ENCODE data around the gene POU2F2.

The POU2F2 gene

DNA sequence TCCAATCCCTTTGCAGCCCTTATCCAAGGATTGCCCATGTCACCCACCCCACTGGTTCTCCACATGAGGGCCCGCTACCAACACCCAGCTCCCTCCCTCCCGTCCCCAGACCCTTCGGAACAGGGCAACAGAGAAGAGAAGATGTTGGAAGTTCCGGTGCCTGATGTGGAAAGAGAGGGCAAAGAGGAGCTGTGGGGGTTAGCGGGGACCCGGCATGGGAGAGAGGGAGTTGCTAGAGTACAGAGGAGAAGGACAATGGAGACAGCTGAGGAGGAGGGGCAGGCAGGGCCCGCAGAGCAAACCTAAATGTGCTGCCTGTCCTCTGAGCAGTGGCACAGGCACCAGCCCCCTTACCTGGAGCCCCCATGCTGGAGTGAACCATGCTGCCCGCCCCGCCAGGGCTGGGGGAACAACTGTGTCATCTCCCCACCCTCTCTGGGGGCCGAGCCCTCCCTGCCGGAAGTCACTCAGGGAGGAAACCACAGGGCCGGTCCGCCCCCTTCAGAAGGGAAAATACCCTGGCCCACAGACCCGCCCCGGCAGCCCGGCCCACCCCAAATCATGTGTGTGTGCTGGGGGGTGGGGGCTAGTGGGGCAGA lies at the start of gene POU2F2:
TSS of gene POU2F2 (minus strand) at position 417 of the 599 bp plus-strand sequence. CDS start at position 382, 35 bp downstream.
- no peak for DNase-seq

DNA sequence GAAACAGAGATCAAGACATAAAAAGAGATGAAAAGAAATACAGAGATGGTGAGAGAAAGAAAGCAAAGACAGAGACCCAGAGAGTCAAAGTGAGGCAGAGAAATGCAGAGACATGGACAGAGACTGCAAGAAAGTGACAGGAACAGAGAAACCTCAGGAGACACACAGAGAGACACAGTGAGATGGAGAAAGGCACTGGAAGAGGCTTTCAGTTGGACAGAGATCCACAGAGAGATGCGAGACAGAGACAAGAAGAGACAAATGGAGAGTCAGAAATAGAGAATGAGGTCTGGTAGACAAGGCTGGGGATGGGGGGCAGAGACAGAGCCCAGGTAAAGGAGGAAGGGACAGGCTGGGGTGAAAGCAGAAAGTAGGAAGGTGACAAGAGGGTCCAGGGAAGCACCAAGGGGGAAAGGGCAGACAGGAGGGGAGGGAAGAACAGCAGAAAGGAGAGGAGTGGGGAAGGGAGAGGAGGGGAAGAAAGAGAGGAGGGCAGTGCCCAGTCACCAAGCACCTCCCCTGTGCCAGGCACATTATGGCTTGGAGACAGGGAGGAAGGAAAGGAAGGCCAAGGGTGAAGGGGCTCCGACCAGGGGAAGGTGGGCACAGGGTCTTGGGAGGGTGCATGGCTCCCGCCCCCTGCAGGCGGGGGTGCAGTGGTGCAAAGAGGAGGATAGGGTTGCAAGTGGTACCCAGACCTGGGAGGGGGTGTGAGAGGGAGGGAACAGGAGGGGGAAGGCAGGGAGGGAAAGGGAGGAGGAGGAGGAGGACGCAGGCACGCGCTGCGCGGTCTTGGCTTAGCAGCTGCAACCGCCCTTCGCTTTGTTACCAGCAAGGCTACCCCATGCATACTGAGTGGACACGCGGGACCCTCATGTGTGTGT lies 46.8 kb upstream of the POU2F2 start:
- DNase-seq: peak; percentile 27

DNA sequence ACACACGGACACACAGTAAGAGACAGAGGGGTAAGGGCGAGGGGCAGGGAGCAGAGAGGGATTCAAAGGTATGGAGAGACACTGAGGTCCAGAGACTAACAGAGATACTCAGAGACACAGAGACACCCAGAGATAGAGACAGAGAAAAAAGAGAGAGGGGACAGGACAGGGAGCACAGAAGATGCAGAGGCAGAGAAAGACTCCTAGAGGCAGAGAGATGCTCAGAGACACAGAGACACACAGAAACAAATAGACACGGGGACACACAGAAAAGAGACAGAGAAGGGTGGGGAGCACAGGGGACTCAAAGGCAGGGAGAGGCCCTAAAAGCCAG lies 45.4 kb upstream of the POU2F2 start:
- no peak for DNase-seq

DNA sequence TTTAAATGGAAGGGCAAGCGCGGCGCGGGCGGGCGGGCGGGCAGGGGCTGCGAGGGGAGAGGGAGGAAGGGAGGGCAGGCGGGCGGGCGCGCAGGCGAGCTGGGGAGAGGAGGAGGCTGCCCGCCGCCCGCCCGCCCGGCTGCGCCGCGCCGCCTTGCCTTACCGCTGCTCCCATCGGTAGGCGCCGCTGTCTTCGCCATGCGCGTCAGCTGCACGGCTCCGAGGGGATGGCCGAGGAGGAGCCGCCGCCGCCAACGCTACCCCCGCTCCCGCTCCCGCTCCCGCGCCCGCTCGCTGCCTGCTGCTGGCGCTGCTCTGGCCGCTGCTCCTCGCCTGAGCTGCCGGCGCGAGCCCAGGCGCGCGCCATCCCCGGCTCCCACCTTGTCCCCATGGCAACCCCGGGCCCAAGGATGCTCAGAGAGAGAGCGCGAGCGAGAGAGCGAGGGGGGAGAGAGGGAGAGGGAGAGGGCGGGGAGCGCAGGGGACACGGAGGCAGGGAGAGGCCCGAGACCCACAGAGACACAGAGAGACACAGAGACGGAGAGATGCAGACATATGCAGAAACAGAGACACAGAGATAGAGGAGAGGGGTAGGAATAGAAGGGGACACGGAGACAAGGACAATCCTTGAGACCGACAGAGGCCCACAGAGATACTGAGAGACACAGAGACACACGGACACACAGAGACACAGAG lies 44.9 kb upstream of the POU2F2 start:
- DNase-seq: peak; percentile 91

DNA sequence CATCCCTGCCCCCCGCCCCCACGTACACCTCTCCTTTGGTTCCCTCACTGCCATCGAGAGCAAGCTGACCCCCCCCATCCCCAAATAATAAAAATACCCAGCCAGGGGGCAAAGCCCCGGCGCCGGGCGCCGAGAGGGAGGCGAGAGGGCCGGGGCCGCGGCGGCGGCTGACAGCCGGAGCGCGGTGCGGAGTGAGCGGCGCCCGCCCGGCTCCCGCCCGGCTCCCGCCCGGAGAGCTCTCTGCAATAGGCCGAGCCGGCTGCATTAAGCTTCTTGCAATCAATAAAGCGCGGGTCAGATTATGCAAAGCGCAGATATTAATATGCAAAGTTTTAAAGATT lies 44.4 kb upstream of the POU2F2 start:
- no peak for DNase-seq

DNA sequence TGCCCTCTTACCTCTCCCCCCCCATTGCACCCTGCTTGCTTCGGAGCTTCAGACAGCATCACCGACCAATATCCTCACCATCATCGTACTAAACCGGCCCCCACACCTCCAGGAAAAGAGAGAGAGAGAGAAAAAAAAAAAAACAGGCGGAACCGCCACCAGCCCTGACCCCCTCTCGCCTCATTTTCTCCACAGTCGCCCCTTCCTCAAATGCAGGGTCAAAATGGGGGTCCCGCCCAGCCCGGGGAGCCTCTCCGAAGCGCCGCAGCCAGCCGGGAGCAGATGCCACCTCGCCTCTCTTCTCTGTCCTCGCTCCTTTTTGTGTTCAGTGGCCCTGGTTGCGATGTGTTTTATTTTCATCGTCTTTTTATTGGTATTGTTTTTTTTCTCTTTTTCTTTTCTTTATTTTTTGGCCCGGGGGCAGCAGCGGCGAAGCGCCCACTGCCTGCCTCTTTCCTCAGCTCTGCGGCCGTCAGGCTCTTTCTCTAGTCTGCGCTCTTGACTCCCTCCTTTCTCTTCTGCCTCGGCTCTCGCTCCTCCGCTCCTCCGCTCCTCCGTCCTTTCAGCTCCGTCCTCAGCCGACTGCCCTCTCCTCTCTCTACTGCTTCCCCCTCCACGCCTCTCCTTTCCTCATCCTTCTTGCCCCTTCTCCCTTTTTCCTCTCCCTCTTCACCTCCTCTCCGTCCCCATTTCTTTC lies 43.9 kb upstream of the POU2F2 start:
- DNase-seq: peak; percentile 30

DNA sequence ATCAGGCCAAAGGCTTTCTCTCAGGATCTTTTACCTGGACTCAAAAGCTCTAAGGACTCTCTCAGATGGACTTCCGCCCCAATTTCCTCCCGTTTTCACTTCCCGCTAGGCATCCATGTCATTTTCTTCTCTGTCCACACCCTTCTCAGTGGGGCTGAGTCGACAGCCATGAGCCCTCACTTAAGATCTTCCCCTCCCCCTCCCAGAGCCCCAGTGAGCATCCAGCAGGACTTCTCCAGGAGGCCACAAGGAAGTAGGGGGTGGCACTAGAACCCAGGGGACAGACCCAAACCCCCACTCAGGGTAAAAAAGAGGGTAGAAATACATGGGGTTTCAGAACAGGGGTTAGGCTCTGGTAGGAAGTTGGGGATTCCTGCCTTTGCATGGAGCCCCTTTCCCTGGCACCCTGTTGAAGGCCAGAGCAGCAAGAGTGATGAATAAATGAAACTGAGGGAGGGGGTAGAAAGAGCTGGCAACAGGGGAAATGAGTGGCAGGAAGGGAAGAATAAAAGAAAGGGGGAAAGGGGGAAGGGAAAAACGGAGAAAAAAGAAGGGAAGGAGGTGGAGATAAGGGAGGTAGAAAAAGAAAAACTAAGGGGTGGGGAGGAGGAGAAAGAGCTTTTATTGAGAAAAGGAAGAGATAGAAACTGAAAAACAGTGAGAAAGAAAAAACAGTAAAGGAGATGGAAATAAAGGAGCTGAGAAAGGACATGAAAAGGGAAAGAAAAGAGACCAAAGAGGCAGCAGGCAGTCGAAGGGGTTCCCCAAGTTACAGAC lies 42.9 kb upstream of the POU2F2 start:
- no peak for DNase-seq

DNA sequence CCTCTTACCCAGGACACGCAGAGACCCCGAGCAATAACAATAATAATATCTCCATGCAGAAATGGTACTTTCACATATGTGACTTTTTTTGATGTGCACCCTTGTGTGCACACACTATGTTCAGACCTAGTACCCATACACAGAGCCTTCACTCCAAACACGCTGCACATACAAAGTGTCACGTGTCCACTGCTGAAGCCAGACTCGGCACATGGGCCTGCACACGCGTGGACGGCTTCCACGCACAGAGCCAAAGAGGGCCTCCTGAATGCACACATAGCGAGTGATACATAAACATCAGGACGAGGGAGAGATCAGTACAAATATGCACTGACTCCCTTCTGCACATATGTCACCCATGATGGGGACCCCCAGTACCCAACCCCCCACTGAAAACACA lies 41.9 kb upstream of the POU2F2 start:
- no peak for DNase-seq

DNA sequence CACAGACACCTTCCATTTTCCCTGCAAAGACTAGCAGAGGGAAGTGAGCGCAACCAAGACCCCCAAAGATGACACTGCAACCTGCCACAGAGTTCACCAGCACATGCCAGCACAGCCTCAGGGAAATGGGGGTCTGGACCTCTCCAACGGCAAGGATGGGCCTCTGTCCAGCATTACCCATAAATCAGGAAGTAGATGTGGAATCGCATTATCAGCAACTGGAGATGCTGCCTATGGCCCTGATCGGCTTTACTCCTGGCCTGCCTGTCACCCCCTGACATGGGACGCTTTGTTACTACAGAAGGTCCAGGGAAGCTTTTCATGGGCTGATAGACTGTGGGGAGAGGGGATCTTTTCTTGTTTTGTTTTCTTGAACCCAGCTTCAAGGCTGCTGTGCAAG lies 41.4 kb upstream of the POU2F2 start:
- no peak for DNase-seq

DNA sequence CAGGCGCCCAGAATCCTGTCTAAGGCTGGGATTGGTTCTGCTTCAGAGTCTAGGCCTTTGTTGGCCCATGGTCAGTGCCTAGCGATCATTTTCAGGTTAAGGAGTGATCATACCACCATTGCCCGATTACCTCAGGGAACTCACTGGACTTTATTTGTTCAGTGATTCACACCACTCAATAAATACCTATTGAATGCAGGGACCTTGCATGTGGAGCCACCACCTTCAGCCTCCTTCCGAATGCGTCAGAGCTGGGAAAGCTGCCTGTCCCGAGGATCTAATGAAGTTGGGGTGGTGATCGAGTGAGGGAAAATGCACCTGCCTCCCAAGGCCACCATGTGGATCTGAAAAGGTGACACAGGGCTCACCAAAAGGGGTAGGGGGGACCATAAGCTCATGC lies 40.0 kb upstream of the POU2F2 start:
- no peak for DNase-seq

DNA sequence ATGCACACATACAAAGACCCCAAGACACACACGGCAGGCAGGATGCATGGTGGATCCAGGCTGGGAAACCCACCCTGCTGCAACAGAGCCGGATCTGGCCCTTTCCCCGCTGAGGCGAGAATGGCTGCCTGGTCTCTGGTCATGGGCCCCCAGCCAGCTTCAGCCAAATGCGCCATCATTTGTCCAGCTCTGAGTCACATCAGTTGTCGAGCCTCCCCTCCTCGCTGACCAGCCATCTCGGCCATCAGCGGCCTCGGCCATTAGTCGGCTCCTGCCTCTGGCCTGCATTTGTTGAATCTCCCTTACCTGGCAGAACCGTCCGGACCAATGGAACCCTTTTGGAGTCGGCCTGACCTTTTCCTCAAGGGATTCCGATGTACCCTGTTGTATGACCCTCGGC lies 38.5 kb upstream of the POU2F2 start:
- DNase-seq: no peak

DNA sequence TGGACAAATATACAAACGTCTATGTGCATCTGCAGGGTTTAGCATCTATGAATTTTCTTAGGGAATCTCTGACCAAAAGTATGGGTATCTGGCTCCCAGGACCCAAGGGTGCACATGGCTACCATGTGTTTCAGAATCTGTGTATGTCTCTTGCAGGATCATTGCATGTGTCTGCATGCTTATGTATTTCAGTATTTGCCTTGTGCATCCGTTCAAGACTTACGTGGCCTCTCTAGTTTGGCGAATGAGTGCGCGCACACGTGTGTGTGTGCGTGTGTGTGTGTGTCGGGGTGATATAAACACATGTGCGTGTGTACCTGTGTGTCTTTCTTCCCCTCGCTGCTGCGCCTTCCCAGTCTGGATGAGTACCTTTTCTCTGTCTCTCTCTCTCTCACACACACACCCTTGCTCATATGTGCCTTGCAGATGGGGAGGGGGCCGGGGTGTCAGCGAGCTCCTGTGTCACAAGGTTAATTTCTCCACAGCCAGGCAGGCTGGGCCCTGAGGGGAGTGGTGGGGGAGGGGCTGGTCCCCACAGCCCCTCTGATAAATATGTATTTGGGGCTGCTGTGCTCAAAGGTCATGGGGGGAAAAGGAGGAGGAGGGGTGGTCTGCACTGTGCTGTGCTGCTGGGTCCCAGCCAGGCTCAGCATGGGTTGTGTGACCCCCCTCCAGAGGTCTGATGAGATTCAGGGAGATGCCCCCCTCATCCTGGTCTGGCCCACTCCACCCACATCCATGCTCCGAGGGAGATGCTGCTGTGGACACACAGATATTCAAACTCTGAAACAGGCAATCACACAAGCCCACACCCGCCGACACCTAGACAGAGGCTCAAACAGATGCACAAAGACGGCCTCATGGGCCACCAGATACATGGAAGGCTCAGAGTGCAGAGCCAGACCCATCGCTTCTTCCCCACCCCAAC lies 37.5 kb upstream of the POU2F2 start:
- DNase-seq: no peak

DNA sequence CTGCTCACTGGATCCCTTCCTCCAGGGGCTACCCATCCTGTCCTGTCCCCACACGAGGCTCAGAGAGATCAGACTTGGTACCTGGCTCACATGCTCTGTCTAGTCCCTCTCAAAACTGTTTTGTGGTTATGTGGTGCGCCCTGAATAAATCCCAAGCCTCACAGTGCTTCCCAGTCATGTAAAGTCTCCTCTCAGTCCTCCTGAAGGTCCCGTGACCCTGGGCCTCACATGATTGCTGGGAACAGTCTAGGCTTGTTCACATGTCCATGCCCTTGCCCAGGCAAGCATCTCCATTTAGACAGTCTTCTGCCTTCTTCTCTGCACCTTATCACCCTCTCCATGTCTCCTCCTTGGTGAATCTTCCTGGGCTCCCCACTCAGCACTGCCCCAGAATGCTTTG lies 36.0 kb upstream of the POU2F2 start:
- DNase-seq: no peak

DNA sequence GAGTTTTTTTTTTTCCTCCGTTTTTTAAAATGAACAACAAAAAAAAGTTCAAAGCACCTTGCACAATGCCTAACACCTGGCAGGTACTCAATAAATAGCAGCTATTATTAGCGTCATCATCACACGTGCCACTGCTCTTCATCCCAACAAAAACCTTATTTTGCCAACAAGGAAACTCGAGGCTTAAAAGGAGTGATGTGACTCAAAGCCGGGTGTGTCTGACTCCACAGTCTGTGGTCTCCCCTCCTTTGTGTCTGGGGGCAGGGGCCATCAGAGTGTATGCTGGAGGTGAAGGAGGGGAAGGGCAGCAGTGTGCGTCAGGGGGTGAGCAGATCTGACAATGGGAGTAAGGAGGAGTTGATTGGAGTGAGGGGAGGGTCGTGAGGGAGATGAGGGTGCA lies 34.1 kb upstream of the POU2F2 start:
- no peak for DNase-seq

DNA sequence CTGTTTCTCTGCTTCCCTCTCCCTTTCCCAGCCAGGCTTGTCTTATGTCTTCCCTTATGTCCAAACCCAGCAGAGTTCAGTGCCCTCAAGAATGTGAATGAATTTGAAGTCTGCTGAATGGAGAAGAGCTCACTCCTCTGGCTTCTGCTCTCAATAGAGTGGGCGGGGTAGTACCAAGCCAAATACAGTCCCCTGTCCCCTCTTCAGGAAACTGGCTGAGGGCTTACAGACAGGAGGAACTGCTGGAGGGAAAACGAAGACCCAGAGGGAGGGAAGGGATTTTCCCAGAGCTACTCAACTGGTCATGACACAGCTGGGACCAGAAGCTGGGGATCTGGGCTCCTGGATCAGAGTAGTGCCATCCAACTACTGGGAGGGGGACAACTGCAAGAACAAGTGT lies 32.9 kb upstream of the POU2F2 start:
- no peak for DNase-seq

DNA sequence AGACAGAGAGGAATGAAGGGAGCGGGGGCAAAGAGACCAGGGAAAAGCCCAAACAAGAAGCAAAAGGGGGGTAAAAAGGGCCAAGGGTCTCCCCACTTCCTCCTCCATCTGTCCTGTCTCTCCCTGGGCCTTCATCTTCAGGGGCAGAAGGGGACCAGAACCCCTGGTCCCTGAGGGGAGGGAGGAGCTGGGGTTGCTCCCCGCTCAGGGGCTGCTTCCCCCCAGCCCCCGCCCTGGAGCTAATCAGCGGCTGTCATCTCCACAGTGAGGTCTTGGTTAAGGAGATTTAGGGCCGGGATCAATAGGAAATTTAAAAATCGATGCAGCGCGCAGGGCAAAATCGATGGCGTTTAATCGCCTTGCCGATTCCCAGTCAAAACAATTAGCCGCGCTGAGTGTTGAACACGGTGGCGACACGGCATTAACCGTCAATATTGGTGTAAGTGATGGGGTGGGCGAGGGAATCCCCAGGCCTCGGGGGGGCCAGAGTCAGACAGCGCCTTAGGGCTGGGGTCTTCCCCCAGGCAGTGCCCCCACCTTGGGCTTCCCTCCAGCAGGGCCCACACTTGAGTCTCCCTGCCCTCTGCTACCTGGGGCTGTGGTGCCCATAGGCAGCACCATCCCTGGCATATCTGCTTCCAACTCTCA lies 29.5 kb upstream of the POU2F2 start:
- no peak for DNase-seq

DNA sequence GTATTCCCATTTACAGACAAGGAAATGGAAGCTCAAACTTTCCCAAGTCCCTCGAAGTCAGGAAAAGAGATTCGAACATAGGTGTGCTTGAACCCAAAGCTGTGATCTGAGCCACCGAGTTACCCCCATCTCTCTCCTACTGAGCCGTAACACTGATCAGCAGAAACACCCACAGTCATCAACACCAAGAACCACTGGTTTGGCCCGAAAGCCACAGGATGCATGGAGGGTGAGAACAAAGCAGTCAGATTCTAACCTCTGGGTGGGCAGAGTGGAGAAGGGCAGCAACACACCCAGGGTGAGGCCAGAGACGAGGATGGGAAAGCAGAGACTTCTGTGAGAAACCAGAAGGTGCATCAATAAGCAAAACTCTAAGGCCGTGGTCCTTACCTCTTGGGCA lies 27.7 kb upstream of the POU2F2 start:
- DNase-seq: no peak

DNA sequence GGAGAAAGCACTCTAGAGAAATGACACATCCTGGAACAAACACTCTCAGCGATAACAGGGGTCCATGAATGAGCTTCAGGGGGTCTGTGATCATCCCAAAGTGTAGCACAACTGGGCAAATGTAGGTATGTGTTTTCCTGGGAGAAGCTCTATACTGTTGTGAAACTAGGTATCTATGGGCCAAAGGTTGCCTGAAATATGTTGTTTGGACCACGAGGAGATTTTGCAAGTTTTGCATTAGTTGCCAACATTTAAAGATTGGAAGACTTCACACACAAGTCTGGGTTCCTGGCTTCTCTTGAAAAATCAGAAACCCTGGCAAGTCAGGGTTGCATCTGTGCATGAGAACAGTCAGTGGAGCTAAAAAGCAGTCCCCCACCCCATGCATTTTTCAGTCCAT lies 26.7 kb upstream of the POU2F2 start:
- DNase-seq: no peak

DNA sequence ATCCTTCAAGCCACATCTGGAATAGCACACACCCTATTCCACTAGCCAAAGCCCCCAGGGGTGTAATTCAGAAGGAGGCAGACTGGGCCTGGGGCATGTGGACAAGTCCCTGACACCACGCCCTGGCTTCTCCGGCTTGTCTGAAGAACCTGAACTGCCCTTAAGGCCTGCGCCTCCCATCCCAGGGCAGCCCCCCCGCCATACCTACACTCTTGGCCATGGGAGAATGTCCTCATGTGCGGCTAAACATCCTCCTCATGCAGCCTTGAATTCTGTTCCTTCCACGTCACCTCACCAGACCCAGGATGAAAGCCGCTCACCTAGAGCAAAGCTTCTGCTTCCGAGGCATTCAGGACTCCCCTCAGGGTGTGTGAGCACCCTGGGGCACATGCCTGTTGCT lies 24.3 kb upstream of the POU2F2 start:
- no peak for DNase-seq

DNA sequence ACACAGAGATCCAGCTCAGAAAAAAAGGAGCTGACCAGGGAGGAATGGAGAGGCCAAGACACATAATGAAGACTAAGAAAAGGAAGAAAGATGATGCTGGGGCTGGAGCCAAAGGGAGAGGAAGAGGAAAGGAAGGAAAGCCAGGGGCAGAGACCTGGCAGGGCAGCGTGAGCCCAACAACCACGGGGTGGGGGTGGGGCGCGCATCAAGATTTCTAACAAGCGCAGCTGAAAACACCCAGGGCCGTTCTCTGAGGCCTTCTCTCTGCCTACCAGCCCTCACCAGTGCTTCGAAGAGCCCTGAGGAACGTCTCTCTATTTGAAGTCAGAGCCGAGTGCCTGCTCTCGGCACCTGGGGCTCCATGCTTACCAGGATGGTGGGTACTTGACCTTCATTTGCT lies 23.6 kb upstream of the POU2F2 start:
- no peak for DNase-seq

Data from NCI-H1092 treated with DMSO at 0.1 percent for 48 hours (cell line).